ENCODE data around the gene EFCAB6. TPM values are rescaled to one million over a fixed set of nuclear protein-coding genes. Genes with fewer than 3 reads are reported as not detected.

Gene EFCAB6
- polyA plus RNA-seq, 2 of the 4 experiments (the other 2 are of a cell fraction) = 0.46 to 1.2 TPM

DNA sequence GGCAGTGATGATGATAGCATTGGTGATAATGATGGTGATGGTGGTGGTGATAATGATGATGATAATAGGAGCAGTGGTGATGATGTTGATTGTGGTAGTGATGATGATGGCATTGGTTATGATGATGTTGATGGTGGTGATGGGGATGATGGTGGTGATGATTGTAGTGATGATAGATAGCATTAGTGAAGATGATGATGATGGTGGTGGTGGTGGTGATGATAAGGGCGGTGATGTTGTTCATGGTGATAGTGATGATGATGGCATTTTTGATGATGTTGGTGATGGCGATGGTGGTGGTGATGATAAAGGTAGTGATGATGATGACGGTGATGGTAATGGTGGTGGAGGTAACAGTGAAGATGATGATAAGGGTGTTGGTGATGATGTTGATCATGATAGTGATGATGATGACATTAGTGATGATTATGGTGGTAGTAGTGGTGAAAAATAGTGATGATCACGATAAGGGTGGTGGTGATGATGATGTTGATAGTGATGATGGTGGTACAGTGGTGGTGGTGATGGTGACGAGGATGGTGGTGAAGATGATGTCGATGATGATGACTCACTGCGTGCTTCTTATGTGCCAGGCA lies 307.3 kb downstream of the EFCAB6 start:
- TF ChIP-seq TP53 (CRISPR knock-in tag; IDR thresholded peaks at IDR 0.05) (no peak), EHMT2 (IDR thresholded peaks at IDR 0.05; ENCODE audit: low read depth) (no peak), EP300 (IDR thresholded peaks at IDR 0.05) (no peak), MYC (IDR thresholded peaks at IDR 0.05; ENCODE audit: borderline replicate concordance, low read length) (no peak), NR3C1 (IDR thresholded peaks at IDR 0.05) (no peak), EHF (CRISPR knock-in tag; IDR thresholded peaks at IDR 0.05) (no peak), ZFP36 (IDR thresholded peaks at IDR 0.05; ENCODE audit: borderline replicate concordance, partially characterized antibody) (no peak), HDAC2 (IDR thresholded peaks at IDR 0.05) (no peak), FOXS1 (CRISPR knock-in tag; IDR thresholded peaks at IDR 0.05) (no peak), ZSCAN20 (CRISPR knock-in tag; IDR thresholded peaks at IDR 0.05) (no peak)
- TF ChIP-seq, protein P1, sequence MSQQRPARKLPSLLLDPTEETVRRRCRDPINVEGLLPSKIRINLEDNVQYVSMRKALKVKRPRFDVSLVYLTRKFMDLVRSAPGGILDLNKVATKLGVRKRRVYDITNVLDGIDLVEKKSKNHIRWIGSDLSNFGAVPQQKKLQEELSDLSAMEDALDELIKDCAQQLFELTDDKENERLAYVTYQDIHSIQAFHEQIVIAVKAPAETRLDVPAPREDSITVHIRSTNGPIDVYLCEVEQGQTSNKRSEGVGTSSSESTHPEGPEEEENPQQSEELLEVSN (IDR thresholded peaks at IDR 0.05; ENCODE audit: borderline replicate concordance, low read depth) = no peak
- DNase-seq (ENCODE audit: low read depth in 1 of 2, low spot score in 1 of 2) (no peak), ATAC-seq (no peak), FAIRE-seq (no peak)
- H3K27ac ChIP-seq = no peak overlapping the region
- H3K4me1 ChIP-seq = no peaks in the 10 kb centered on the region
- ChIA-PET POLR2A (no interaction called here), CTCF (no interaction called here)
- 44% methylated on average over 7 of the region's 7 CpGs for WGBS (ENCODE audit: missing lambda C conversion rate)
- no peaks in the 10 kb centered on the region for H3K9me3 ChIP-seq
- no peak overlapping the region for H3K4me3 ChIP-seq
- H3K4me2 ChIP-seq = no peak overlapping the region

DNA sequence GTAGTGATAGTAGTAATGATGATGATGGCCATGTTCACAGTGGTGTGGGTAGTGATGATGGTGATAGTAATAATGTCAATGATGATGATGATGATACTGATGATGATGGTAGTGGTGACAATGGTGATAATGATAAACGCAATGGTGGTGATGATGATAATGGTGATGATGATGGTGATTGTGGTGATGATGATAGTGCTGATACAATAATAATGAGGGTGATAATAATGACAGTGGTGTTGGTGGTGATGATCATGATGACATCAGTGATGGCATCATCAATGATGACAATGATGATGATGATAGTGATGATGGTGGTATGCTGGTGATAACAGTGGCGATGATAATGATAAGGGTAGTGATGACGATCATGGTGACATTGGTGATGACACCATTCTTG lies 308.0 kb downstream of the EFCAB6 start:
- H3K27ac ChIP-seq = no peak overlapping the region
- no peak for FAIRE-seq
- no peaks in the 10 kb centered on the region for H3K9me3 ChIP-seq
- H3K4me2 ChIP-seq = no peak overlapping the region
- POLR2A ChIA-PET = no interaction called here
- CTCF ChIA-PET = no interaction called here
- TF ChIP-seq CBX8 (IDR thresholded peaks at IDR 0.05) (no peak), MAFK (IDR thresholded peaks at IDR 0.05; ENCODE audit: partially characterized antibody) (no peak), EHF (CRISPR knock-in tag; IDR thresholded peaks at IDR 0.05) (no peak), SMC3 (IDR thresholded peaks at IDR 0.05) (no peak), GATA3 (IDR thresholded peaks at IDR 0.05; ENCODE audit: borderline replicate concordance) (no peak), RAD21 (conservative IDR thresholded peaks at IDR 0.05 in 1 of 2, IDR thresholded peaks at IDR 0.05 in 1 of 2) (no peak), MAZ (IDR thresholded peaks at IDR 0.05; ENCODE audit: borderline replicate concordance, low read depth, low read length) (no peak)
- TF ChIP-seq, protein P2, sequence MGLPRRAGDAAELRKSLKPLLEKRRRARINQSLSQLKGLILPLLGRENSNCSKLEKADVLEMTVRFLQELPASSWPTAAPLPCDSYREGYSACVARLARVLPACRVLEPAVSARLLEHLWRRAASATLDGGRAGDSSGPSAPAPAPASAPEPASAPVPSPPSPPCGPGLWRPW (IDR thresholded peaks at IDR 0.05) = no peak
- TF ChIP-seq, protein P3, sequence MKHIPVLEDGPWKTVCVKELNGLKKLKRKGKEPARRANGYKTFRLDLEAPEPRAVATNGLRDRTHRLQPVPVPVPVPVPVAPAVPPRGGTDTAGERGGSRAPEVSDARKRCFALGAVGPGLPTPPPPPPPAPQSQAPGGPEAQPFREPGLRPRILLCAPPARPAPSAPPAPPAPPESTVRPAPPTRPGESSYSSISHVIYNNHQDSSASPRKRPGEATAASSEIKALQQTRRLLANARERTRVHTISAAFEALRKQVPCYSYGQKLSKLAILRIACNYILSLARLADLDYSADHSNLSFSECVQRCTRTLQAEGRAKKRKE (CRISPR knock-in tag; IDR thresholded peaks at IDR 0.05; ENCODE audit: low read depth) = no peak
- H3K4me3 ChIP-seq = no peak overlapping the region
- DNase-seq (ENCODE audit: low read depth in 1 of 2, low spot score in 1 of 2) = no peak
- H3K4me1 ChIP-seq = no peaks in the 10 kb centered on the region
- WGBS (ENCODE audit: missing lambda C conversion rate) = 36% methylated on average over 3 of the region's 3 CpGs
- ATAC-seq = no peak

DNA sequence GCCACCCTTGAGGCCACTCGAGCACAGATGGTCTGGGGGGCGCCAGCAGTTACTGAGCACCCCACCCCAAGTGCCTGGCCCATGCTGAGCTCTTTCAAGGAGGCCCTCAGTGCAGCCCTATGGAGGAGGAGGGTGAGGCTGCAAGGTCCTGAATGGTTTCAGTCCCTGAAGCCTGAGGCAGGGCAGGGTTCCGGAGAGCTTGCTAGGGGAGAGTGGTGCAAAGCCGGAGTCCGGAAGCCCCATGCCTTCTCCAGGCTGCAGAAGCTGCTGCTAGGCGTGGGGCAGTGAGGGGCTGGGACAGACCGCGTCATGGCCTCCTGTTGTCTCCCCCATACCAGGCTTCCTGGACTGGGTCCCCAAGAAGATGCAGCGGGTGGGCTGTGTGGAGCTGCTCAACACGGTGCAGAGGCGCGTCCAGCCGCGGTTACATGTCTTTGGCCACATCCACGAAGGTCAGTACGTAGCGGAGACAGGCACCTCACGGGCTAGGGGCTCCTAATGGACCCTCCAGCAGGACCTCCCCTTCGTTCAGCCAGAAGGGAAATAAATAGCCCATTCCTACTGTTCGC lies 309.7 kb downstream of the EFCAB6 start:
- 47% methylated on average over 13 of the region's 20 CpGs for WGBS (ENCODE audit: missing lambda C conversion rate)
- H3K4me2 ChIP-seq = no peak overlapping the region
- no peak overlapping the region for H3K27ac ChIP-seq
- no peaks in the 10 kb centered on the region for H3K4me1 ChIP-seq
- ATAC-seq = no peak
- ChIA-PET CTCF (no interaction called here), POLR2A (no interaction called here)
- no peak overlapping the region for H3K4me3 ChIP-seq
- no peak for DNase-seq (ENCODE audit: low read depth in 1 of 2, low spot score in 1 of 2)
- no peaks in the 10 kb centered on the region for H3K9me3 ChIP-seq
- FAIRE-seq = no peak
- TF ChIP-seq HOXA7 (CRISPR knock-in tag; IDR thresholded peaks at IDR 0.05) (no peak), ZNF302 (CRISPR knock-in tag; IDR thresholded peaks at IDR 0.05) (no peak), JUN (IDR thresholded peaks at IDR 0.05) (no peak), FOSB (CRISPR knock-in tag; IDR thresholded peaks at IDR 0.05) (no peak), EP300 (IDR thresholded peaks at IDR 0.05) (no peak), HDAC2 (IDR thresholded peaks at IDR 0.05) (no peak), NPAS2 (CRISPR knock-in tag; IDR thresholded peaks at IDR 0.05; ENCODE audit: borderline replicate concordance) (no peak), JUNB (IDR thresholded peaks at IDR 0.05) (no peak), PHF8 (IDR thresholded peaks at IDR 0.05; ENCODE audit: borderline replicate concordance, low read depth) (no peak), POLR2AphosphoS2 (conservative IDR thresholded peaks at IDR 0.05; ENCODE audit: low read length) (no peak), BHLHE40 (IDR thresholded peaks at IDR 0.05; ENCODE audit: low read depth, low read length) (no peak), GATA3 (IDR thresholded peaks at IDR 0.05; ENCODE audit: borderline replicate concordance) (no peak), EHF (CRISPR knock-in tag; IDR thresholded peaks at IDR 0.05) (no peak), FOSL2 (IDR thresholded peaks at IDR 0.05) (no peak), FOSL2 (CRISPR knock-in tag; IDR thresholded peaks at IDR 0.05) (no peak), HOXB13 (CRISPR knock-in tag; IDR thresholded peaks at IDR 0.05; ENCODE audit: low read depth) (no peak)
- TF ChIP-seq, protein P3 (CRISPR knock-in tag; IDR thresholded peaks at IDR 0.05; ENCODE audit: low read depth) = no peak
- TF ChIP-seq, protein P4, sequence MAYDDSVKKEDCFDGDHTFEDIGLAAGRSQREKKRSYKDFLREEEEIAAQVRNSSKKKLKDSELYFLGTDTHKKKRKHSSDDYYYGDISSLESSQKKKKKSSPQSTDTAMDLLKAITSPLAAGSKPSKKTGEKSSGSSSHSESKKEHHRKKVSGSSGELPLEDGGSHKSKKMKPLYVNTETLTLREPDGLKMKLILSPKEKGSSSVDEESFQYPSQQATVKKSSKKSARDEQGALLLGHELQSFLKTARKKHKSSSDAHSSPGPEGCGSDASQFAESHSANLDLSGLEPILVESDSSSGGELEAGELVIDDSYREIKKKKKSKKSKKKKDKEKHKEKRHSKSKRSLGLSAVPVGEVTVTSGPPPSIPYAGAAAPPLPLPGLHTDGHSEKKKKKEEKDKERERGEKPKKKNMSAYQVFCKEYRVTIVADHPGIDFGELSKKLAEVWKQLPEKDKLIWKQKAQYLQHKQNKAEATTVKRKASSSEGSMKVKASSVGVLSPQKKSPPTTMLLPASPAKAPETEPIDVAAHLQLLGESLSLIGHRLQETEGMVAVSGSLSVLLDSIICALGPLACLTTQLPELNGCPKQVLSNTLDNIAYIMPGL (CRISPR knock-in tag; IDR thresholded peaks at IDR 0.05; ENCODE audit: borderline replicate concordance) = no peak
